K562 (cell line): Measurements from ENCODE around the gene CUL9. TPM values are rescaled to one million over a fixed set of nuclear protein-coding genes. Genes with fewer than 3 reads are reported as not detected.

Experiments
- ADNP ChIP-seq: fragments of 200-800 bp; sonication (Bioruptor generic); IDR thresholded peaks from 2 replicates; pipeline ENCODE4 v1.6.1; 2016; ENCODE audit warnings: missing genetic modification characterization, missing compliant biosample characterization
- ARNT ChIP-seq, 2 experiments: fragments of 450-650 bp; IDR thresholded peaks; 2 replicates each; pipeline ENCODE4 v1.6.1; 2016; ENCODE audit warnings: mild to moderate bottlenecking in 1 of 2
- CHD4 ChIP-seq: fragments of 200-600 bp; sonication (generic); IDR thresholded peaks from 3 replicates; pipeline ENCODE4 v1.6.1; 2012; ENCODE audit warnings: low read depth, mild to moderate bottlenecking, mixed read lengths, low read length, inconsistent platforms; ENCODE audit not compliant: insufficient read depth, insufficient replicate concordance, poor library complexity, severe bottlenecking
- CXXC5 ChIP-seq: fragments of 250-450 bp; sonication (Bioruptor Pico); IDR thresholded peaks from 2 replicates; pipeline ENCODE4 v1.8.0; 2022; ENCODE audit warnings: inconsistent platforms, mild to moderate bottlenecking, moderate library complexity
- EHMT2 ChIP-seq: fragments of 450-650 bp; IDR thresholded peaks from 2 replicates; pipeline ENCODE4 v1.6.1; 2018; ENCODE audit warnings: antibody characterized with exemption
- EP300 ChIP-seq: IDR thresholded peaks from 2 replicates; pipeline ENCODE4 v1.6.1; 2012; ENCODE audit warnings: low read length, improper control_type of control experiment
- HEY1 ChIP-seq: fragments of 250-450 bp; sonication (Bioruptor Pico); IDR thresholded peaks from 2 replicates; pipeline ENCODE4 v1.5.0; 2020; ENCODE audit warnings: mild to moderate bottlenecking, moderate library complexity, borderline replicate concordance
- HMG20B ChIP-seq: fragments of 250-450 bp; sonication (Bioruptor Pico); IDR thresholded peaks from 2 replicates; pipeline ENCODE4 v1.5.0; 2021; ENCODE audit warnings: mild to moderate bottlenecking
- HNRNPUL1 ChIP-seq: fragments of 200-400 bp; formaldehyde crosslinking; IDR thresholded peaks from 2 replicates; pipeline ENCODE4 v1.6.1; 2017; ENCODE audit warnings: low read length
- ILF3 ChIP-seq: fragments of 450-650 bp; IDR thresholded peaks from 2 replicates; pipeline ENCODE4 v1.6.1; 2018; ENCODE audit warnings: antibody characterized with exemption, mild to moderate bottlenecking, moderate library complexity, borderline replicate concordance
- MTF1 ChIP-seq: fragments of 250-450 bp; sonication (Bioruptor Pico); IDR thresholded peaks from 2 replicates; pipeline ENCODE4 v1.9.0; 2021; ENCODE audit warnings: moderate library complexity, mild to moderate bottlenecking, inconsistent platforms, borderline replicate concordance
- PHF8 ChIP-seq: fragments of 200-600 bp; sonication (generic); IDR thresholded peaks from 2 replicates; pipeline ENCODE4 v1.6.1; 2012; ENCODE audit warnings: mixed run types, mild to moderate bottlenecking, inconsistent platforms, low read length, moderate library complexity, borderline replicate concordance
- TRIM25 ChIP-seq: fragments of 450-650 bp; IDR thresholded peaks from 2 replicates; pipeline ENCODE4 v1.7.0; 2016; ENCODE audit warnings: borderline replicate concordance
- ZNF583 ChIP-seq: fragments of 250-450 bp; sonication (Bioruptor Pico); IDR thresholded peaks from 2 replicates; pipeline ENCODE4 v1.4.0; 2020
- polyA plus RNA-seq, 8 experiments: library from polyadenylated mRNA; depleted of rRNA in 4 of 8; stranded (reverse) in 5 of 8; unstranded in 3 of 8; fragments of >200 nt; fragmentation: Nextera tagmentation in 2 of 8; fragmentation: Illumina TruSeq in 1 of 8; extraction: Ambion mirVana in 2 of 8; extraction: Trizol in 1 of 8; gene quantifications; 2 replicates each; pipeline versions ENCODE4 v1.2.1 to v1.2.3, GENCODE V29; 2011 to 2014; ENCODE audit warnings: inconsistent platforms in 1 of 8, missing spikeins in 1 of 8
- total RNA-seq, 7 experiments: library from RNA; depleted of rRNA in 6 of 7; stranded (reverse); fragments of >200 nt in 6 of 7; fragmentation: Illumina TruSeq in 2 of 7; extraction: Trizol in 2 of 7; gene quantifications; 2 replicates each; pipeline versions ENCODE4 v1.2.1 to v1.2.3, GENCODE V29; 2011 to 2021; ENCODE audit warnings: low replicate concordance in 1 of 7
- TF ChIP-seq, protein P1 (sequence below), 2 experiments: fragments of 450-650 bp; IDR thresholded peaks; 2 replicates each; pipeline ENCODE4 v1.6.1; 2018; ENCODE audit warnings: mild to moderate bottlenecking in 2 of 2, low read depth in 1 of 2; ENCODE audit not compliant: partially characterized antibody in 2 of 2
- TF ChIP-seq, protein P2 (sequence below): fragments of 250-450 bp; sonication (Bioruptor Pico); IDR thresholded peaks from 2 replicates; pipeline ENCODE4 v1.5.0; 2021; ENCODE audit warnings: mild to moderate bottlenecking, moderate library complexity
- TF ChIP-seq, protein P3 (sequence below): fragments of 450-650 bp; formaldehyde crosslinking; IDR thresholded peaks from 2 replicates; pipeline ENCODE4 v1.4.0; 2020; ENCODE audit warnings: mild to moderate bottlenecking

The CUL9 gene
- total and polyA plus RNA-seq, 9 of the 15 experiments (the other 6 are each of a cell fraction or from before 2014, with no cell fraction given) = 0.50 to 20.7 (median 6.6) TPM

- TF ChIP-seq, protein P1, sequence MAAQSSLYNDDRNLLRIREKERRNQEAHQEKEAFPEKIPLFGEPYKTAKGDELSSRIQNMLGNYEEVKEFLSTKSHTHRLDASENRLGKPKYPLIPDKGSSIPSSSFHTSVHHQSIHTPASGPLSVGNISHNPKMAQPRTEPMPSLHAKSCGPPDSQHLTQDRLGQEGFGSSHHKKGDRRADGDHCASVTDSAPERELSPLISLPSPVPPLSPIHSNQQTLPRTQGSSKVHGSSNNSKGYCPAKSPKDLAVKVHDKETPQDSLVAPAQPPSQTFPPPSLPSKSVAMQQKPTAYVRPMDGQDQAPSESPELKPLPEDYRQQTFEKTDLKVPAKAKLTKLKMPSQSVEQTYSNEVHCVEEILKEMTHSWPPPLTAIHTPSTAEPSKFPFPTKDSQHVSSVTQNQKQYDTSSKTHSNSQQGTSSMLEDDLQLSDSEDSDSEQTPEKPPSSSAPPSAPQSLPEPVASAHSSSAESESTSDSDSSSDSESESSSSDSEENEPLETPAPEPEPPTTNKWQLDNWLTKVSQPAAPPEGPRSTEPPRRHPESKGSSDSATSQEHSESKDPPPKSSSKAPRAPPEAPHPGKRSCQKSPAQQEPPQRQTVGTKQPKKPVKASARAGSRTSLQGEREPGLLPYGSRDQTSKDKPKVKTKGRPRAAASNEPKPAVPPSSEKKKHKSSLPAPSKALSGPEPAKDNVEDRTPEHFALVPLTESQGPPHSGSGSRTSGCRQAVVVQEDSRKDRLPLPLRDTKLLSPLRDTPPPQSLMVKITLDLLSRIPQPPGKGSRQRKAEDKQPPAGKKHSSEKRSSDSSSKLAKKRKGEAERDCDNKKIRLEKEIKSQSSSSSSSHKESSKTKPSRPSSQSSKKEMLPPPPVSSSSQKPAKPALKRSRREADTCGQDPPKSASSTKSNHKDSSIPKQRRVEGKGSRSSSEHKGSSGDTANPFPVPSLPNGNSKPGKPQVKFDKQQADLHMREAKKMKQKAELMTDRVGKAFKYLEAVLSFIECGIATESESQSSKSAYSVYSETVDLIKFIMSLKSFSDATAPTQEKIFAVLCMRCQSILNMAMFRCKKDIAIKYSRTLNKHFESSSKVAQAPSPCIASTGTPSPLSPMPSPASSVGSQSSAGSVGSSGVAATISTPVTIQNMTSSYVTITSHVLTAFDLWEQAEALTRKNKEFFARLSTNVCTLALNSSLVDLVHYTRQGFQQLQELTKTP (IDR thresholded peaks at IDR 0.05; ENCODE audit: low read depth in 1 of 2, partially characterized antibody in 2 of 2) = no peak
- TF ChIP-seq MTF1 = no peak
- no peak for TF ChIP-seq HNRNPUL1
- no peak for TF ChIP-seq ARNT (IDR thresholded peaks at IDR 0.05)
- TF ChIP-seq EHMT2 = no peak
- no peak for TF ChIP-seq HEY1 (CRISPR knock-in tag)
- no peak for TF ChIP-seq CHD4
- TF ChIP-seq PHF8 = no peak
- no peak for TF ChIP-seq ADNP (tag)
- TF ChIP-seq, protein P2, sequence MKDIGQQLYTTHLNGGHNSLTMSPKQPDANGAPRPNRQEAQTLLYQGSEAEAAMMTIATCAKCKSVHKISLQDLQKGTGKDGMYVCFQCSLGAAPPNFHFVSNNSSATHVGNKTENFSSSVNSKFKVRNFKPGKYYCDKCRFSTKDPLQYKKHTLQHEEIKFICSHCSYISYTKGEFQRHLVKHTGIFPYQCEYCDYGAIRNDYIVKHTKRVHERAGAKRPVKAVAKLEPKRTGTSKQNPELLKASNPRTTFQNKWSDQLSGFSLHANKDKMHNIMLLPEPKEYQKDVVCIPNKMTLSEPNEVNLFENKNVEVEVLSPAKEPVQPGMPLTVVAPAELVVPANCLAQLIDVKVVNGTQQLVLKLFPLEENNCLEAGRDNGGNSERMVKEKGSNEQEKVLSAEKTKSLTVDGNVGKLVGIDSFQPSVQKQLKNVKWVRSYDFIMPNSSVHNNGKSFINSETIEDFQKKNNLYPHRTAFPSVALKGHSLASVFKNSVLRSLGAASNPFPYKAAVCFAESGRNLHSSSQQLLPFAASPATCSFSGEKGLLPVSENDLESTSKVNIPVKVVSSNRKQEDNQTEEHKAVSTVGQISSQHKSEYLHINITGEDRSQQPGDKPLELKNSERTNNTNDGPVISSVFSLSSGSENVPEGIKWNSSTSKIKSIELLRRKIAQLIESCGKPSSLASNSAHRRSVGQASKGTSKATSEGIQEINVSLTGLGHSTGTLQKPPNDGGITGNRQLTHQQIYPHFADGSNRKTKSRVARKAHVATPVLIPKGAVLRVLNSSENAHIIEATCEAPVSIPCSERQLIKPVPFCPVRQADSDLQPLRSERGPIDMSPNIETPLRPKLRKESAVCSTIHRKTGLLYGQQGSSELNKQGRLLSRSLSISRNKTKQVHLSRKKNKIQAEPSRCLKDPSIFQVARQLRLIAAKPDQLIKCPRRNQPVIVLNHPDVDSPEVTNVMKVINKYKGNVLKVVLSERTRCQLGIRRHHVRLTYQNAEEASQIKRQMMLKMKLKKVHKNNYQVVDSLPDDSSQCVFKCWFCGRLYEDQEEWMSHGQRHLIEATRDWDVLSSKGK (CRISPR knock-in tag) = no peak
- no peak for TF ChIP-seq HMG20B (CRISPR knock-in tag)
- TF ChIP-seq, protein P3, sequence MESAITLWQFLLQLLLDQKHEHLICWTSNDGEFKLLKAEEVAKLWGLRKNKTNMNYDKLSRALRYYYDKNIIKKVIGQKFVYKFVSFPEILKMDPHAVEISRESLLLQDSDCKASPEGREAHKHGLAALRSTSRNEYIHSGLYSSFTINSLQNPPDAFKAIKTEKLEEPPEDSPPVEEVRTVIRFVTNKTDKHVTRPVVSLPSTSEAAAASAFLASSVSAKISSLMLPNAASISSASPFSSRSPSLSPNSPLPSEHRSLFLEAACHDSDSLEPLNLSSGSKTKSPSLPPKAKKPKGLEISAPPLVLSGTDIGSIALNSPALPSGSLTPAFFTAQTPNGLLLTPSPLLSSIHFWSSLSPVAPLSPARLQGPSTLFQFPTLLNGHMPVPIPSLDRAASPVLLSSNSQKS (CRISPR knock-in tag) = no peak
- no peak; the same call in 1 of the 2 replicates for TF ChIP-seq EP300
- no peak for TF ChIP-seq ZNF583 (CRISPR knock-in tag)
- no peak for TF ChIP-seq ILF3
- TF ChIP-seq CXXC5 (CRISPR knock-in tag) = peak; percentile 54; the same call in 1 of the 2 replicates
- no peak for TF ChIP-seq TRIM25
Measured at GRCh38 chr6:43143235-43144128, 38.5 kb upstream of the CUL9 start (continued).
